Fibroblast of lung (primary cell): ENCODE measurements around the gene SLC6A8. TPM values are rescaled to one million over a fixed set of nuclear protein-coding genes. Genes with fewer than 3 reads are reported as not detected.

Experiments used
- DNase-seq, 2 donors: peaks; one replicate each; pipeline versions ENCODE4 v3.0.0 to v3.0.0-alpha.2; 2010; ENCODE audit warnings: low read depth in 2 of 2
- H2AFZ ChIP-seq: 2 replicates; pipeline ENCODE4 v1.5.1; 2012; ENCODE audit warnings: low read length, control low read depth, inconsistent platforms
- H3K27ac ChIP-seq: 2 replicates; pipeline ENCODE4 v1.5.1; 2011; ENCODE audit warnings: low read length, control low read depth; ENCODE audit not compliant: insufficient read depth
- H3K27me3 ChIP-seq: 2 replicates; pipeline ENCODE4 v1.5.1; 2011; ENCODE audit warnings: mild to moderate bottlenecking, low read length; ENCODE audit not compliant: control insufficient read depth, insufficient read depth
- H3K36me3 ChIP-seq: 2 replicates; pipeline ENCODE4 v1.5.1; 2011; ENCODE audit warnings: low read length; ENCODE audit not compliant: control insufficient read depth, insufficient read depth
- H3K4me1 ChIP-seq: 2 replicates; pipeline ENCODE4 v1.5.1; 2011; ENCODE audit warnings: low read length; ENCODE audit not compliant: control insufficient read depth, insufficient read depth; ENCODE audit errors: extremely low read depth
- H3K4me2 ChIP-seq: 2 replicates; pipeline ENCODE4 v1.5.1; 2011; ENCODE audit warnings: low read length, control low read depth; ENCODE audit not compliant: insufficient read depth; ENCODE audit errors: extremely low read depth
- H3K4me3 ChIP-seq, 4 experiments: fragments of 200-600 bp in 1 of 4; sonication (generic) in 1 of 4; replicated peaks in 1 of 4; 2 replicates each; pipeline ENCODE4 v1.5.1; 2011 to 2016; ENCODE audit warnings: low read length in 4 of 4, low read depth in 3 of 4, mild to moderate bottlenecking in 3 of 4, control low read depth in 2 of 4, inconsistent platforms in 1 of 4, mixed read lengths in 1 of 4; ENCODE audit not compliant: insufficient read depth in 1 of 4; ENCODE audit errors: control extremely low read depth in 1 of 4
- H3K79me2 ChIP-seq: 2 replicates; pipeline ENCODE4 v1.5.1; 2012; ENCODE audit warnings: mild to moderate bottlenecking, low read length, inconsistent platforms; ENCODE audit not compliant: control insufficient read depth, insufficient read depth
- H3K9ac ChIP-seq: 2 replicates; pipeline ENCODE4 v1.5.1; 2011; ENCODE audit warnings: mild to moderate bottlenecking, low read length, control low read depth; ENCODE audit not compliant: insufficient read depth
- H3K9me3 ChIP-seq: 2 replicates; pipeline ENCODE4 v1.5.1; 2012; ENCODE audit warnings: low read depth, low read length; ENCODE audit not compliant: control insufficient read depth, insufficient read depth
- H4K20me1 ChIP-seq: 2 replicates; pipeline ENCODE4 v1.5.1; 2011; ENCODE audit warnings: low read length; ENCODE audit not compliant: control insufficient read depth, insufficient read depth; ENCODE audit errors: extremely low read depth
- CTCF ChIP-seq, 2 donors: IDR thresholded peaks in 1 of 2; conservative IDR thresholded peaks in 1 of 2; 1 replicate in 1 of 2; 2 replicates in 1 of 2; pipeline ENCODE4 v1.5.1; 2011 to 2012; ENCODE audit warnings: low read length in 2 of 2, control low read depth in 1 of 2, inconsistent platforms in 1 of 2, low read depth in 1 of 2, mild to moderate bottlenecking in 1 of 2
- EZH2 ChIP-seq: IDR thresholded peaks from 2 replicates; pipeline ENCODE4 v1.5.1; 2012; ENCODE audit warnings: low read length, control low read depth, mild to moderate bottlenecking; ENCODE audit errors: missing control alignments
- polyA plus RNA-seq, 2 donors: library from polyadenylated mRNA; depleted of rRNA in 1 of 2; stranded (reverse) in 1 of 2; unstranded in 1 of 2; fragments of >200 nt; gene quantifications; 2 replicates each; pipeline ENCODE4 v1.2.1, GENCODE V29; 2011 to 2012; ENCODE audit warnings: missing spikeins in 1 of 2
- total RNA-seq: library from RNA; depleted of rRNA; stranded (reverse); fragments of >200 nt; gene quantifications from 2 replicates; pipeline ENCODE4 v1.2.1, GENCODE V29; 2014

Gene SLC6A8
- total and polyA plus RNA-seq, 2 donors (not counting 1 experiment from before 2014, with no cell fraction given), result 7.7 to 11.1 TPM

GRCh38 chrX:153640736-153641575 is 46.8 kb upstream of the SLC6A8 start:
- Histone ChIP-seq H3K4me2 (no peak overlapping the region), H3K4me1 (no peaks in the 10 kb centered on the region), H3K27me3 (peaks cover 11% of the 10 kb centered on the region), H2AFZ (no peak overlapping the region), H3K4me3 (no peak overlapping the region), H3K9me3 (no peaks in the 10 kb centered on the region), H3K27ac (no peak overlapping the region), H3K36me3 (no peaks in the 10 kb centered on the region), H4K20me1 (no peaks in the 10 kb centered on the region), H3K79me2 (no peaks in the 10 kb centered on the region), H3K9ac (no peak overlapping the region)
- TF ChIP-seq CTCF (conservative IDR thresholded peaks at IDR 0.05 in 1 of 2, IDR thresholded peaks at IDR 0.05 in 1 of 2; ENCODE audit: low read depth in 1 of 2, low read length in 2 of 2) (no peak), EZH2 (no peak)
- no peak for DNase-seq

GRCh38 chrX:153641627-153642026 is 46.1 kb upstream of the SLC6A8 start:
- DNase-seq, result no peak
- TF ChIP-seq EZH2, result peak; percentile 28
- no peak for TF ChIP-seq CTCF (conservative IDR thresholded peaks at IDR 0.05 in 1 of 2, IDR thresholded peaks at IDR 0.05 in 1 of 2; ENCODE audit: low read depth in 1 of 2, low read length in 2 of 2)

GRCh38 chrX:153642051-153642654 is 45.6 kb upstream of the SLC6A8 start:
- TF ChIP-seq EZH2 (no peak), CTCF (conservative IDR thresholded peaks at IDR 0.05 in 1 of 2, IDR thresholded peaks at IDR 0.05 in 1 of 2; ENCODE audit: low read depth in 1 of 2, low read length in 2 of 2) (no peak)
- Histone ChIP-seq H3K27me3 (peaks cover 19% of the 10 kb centered on the region), H4K20me1 (no peaks in the 10 kb centered on the region), H3K9ac (no peak overlapping the region), H3K27ac (no peak overlapping the region), H2AFZ (no peak overlapping the region), H3K36me3 (no peaks in the 10 kb centered on the region), H3K4me3 (no peak overlapping the region), H3K4me2 (no peak overlapping the region), H3K4me1 (no peaks in the 10 kb centered on the region), H3K9me3 (no peaks in the 10 kb centered on the region), H3K79me2 (no peaks in the 10 kb centered on the region)
- DNase-seq, result no peak

More at GRCh38 chrX:153641627-153642026, 46.1 kb upstream of the SLC6A8 start:
- H3K4me3 ChIP-seq, result no peak overlapping the region
- H3K9me3 ChIP-seq, result no peaks in the 10 kb centered on the region
- no peak overlapping the region for H3K9ac ChIP-seq
- H3K4me2 ChIP-seq, result no peak overlapping the region
- no peak overlapping the region for H2AFZ ChIP-seq
- H3K36me3 ChIP-seq, result no peaks in the 10 kb centered on the region
- H3K27ac ChIP-seq, result no peak overlapping the region
- no peaks in the 10 kb centered on the region for H4K20me1 ChIP-seq
- H3K27me3 ChIP-seq, result peaks cover 18% of the 10 kb centered on the region
- no peaks in the 10 kb centered on the region for H3K79me2 ChIP-seq
- H3K4me1 ChIP-seq, result no peaks in the 10 kb centered on the region
